HCT116 (cell line): ENCODE results near the gene DPYSL4. TPM values are rescaled to one million over a fixed set of nuclear protein-coding genes. Genes with fewer than 3 reads are reported as not detected.

Experiments
- ATAC-seq: fragments of 200-7000 bp; cut with Tn5 transposase; 2 replicates; pipeline ENCODE4 v1.9.1; 2020; ENCODE audit warnings: mild to moderate bottlenecking, moderate library complexity
- BruUV-seq: library from RNA; stranded (reverse); fragments of 400-500 nt; replicated peaks from 2 replicates; lab custom pipeline; 2021; lab: Mats Ljungman, UMichigan
- CTCF ChIA-PET: fragments of 300-600 bp; sonication (Branson Sonifier 250); formaldehyde crosslinking; loops from one replicate; lab custom pipeline; 2021; ENCODE audit warnings: antibody characterized with exemption; lab: Charles Lee
- POLR2A ChIA-PET: fragments of 300-600, 350-600 bp; sonication (Branson Sonifier 250); formaldehyde crosslinking; loops from one replicate; lab custom pipeline; 2021; ENCODE audit warnings: antibody characterized with exemption; lab: Charles Lee
- RAD21 ChIA-PET, 2 experiments: fragments of 300-600 bp; sonication (Branson Sonifier 250); formaldehyde crosslinking; loops; one replicate each; lab custom pipeline; 2023; ENCODE audit warnings: low total read pairs in 2 of 2; ENCODE audit not compliant: uncharacterized antibody in 2 of 2, unreplicated experiment in 2 of 2, low non-redundant PET in 1 of 2; lab: Charles Lee
- DNase-seq: peaks from one replicate; pipeline ENCODE4 v3.0.0-alpha.2; 2010; ENCODE audit warnings: low read depth, low spot score
- H2AFZ ChIP-seq: fragments of 200-600 bp; shearing (Covaris generic), sonication (generic); 2 replicates; pipeline ENCODE4 v1.6.1; 2017; ENCODE audit warnings: low read depth, mixed run types, mixed read lengths, antibody characterized with exemption, low read length; ENCODE audit not compliant: poor library complexity, severe bottlenecking
- H3K27ac ChIP-seq: 2 replicates; pipeline ENCODE4 v1.5.1; 2012; ENCODE audit warnings: low read depth, low read length
- H3K27me3 ChIP-seq: fragments of 200-600 bp; sonication (generic); 2 replicates; pipeline ENCODE4 v1.6.1; 2016; ENCODE audit warnings: mixed run types, low read length, mixed read lengths; ENCODE audit not compliant: insufficient read depth
- H3K36me3 ChIP-seq, 2 experiments: fragments of 200-500 bp in 1 of 2; fragments of 200-600 bp in 1 of 2; sonication (Bioruptor generic) in 1 of 2; sonication (generic) in 1 of 2; 2 replicates each; pipeline versions ENCODE4 v1.5.1 to v1.6.1; 2014 to 2016; ENCODE audit warnings: low read length in 2 of 2, inconsistent platforms in 1 of 2, mixed read lengths in 1 of 2, mixed run types in 1 of 2; ENCODE audit not compliant: insufficient read depth in 2 of 2, control insufficient read depth in 1 of 2
- H3K4me1 ChIP-seq, 2 experiments: fragments of 200-600 bp in 1 of 2; sonication (generic) in 1 of 2; 2 replicates each; pipeline versions ENCODE4 v1.5.1 to v1.6.1; 2012 to 2017; ENCODE audit warnings: low read length in 2 of 2, inconsistent platforms in 1 of 2, mild to moderate bottlenecking in 1 of 2, mixed read lengths in 1 of 2, mixed run types in 1 of 2, moderate library complexity in 1 of 2; ENCODE audit not compliant: insufficient read depth in 2 of 2, control insufficient read depth in 1 of 2
- H3K4me2 ChIP-seq: fragments of 200-600 bp; sonication (generic); 2 replicates; pipeline ENCODE4 v1.6.1; 2017; ENCODE audit warnings: mixed run types, low read length, mixed read lengths
- H3K4me3 ChIP-seq, 2 experiments: fragments of 200-600 bp in 1 of 2; sonication (generic) in 1 of 2; replicated peaks in 1 of 2; 2 replicates each; pipeline ENCODE4 v1.5.1; 2011 to 2016; ENCODE audit warnings: low read length in 2 of 2, control low read depth in 1 of 2, low read depth in 1 of 2, mild to moderate bottlenecking in 1 of 2, mixed read lengths in 1 of 2, mixed run types in 1 of 2
- H3K79me2 ChIP-seq: fragments of 200-600 bp; sonication (generic); 2 replicates; pipeline ENCODE4 v1.6.1; 2017; ENCODE audit warnings: mild to moderate bottlenecking, mixed run types, low read length, moderate library complexity, mixed read lengths; ENCODE audit not compliant: insufficient read depth
- H3K9ac ChIP-seq: fragments of 200-600 bp; sonication (generic); 2 replicates; pipeline ENCODE4 v1.6.1; 2016; ENCODE audit warnings: low read length, mixed read lengths
- H3K9me2 ChIP-seq: fragments of 200-600 bp; sonication (generic), shearing (Covaris generic); 2 replicates; pipeline ENCODE4 v1.6.1; 2017; ENCODE audit warnings: mixed run types, mild to moderate bottlenecking, moderate library complexity; ENCODE audit not compliant: insufficient read depth
- H3K9me3 ChIP-seq, 2 experiments: fragments of 200-500 bp in 1 of 2; fragments of 200-600 bp in 1 of 2; sonication (Bioruptor generic) in 1 of 2; sonication (generic) in 1 of 2; 2 replicates each; pipeline ENCODE4 v1.6.1; 2014 to 2017; ENCODE audit warnings: low read length in 2 of 2, mixed read lengths in 2 of 2, inconsistent platforms in 1 of 2, low read depth in 1 of 2, mild to moderate bottlenecking in 1 of 2, mixed run types in 1 of 2, moderate library complexity in 1 of 2; ENCODE audit not compliant: control insufficient read depth in 1 of 2, insufficient read depth in 1 of 2
- H4K20me1 ChIP-seq: fragments of 200-600 bp; sonication (generic), shearing (Covaris generic); 2 replicates; pipeline ENCODE4 v1.6.1; 2017; ENCODE audit warnings: mixed run types, mild to moderate bottlenecking, moderate library complexity; ENCODE audit not compliant: insufficient read depth
- CEBPB ChIP-seq: IDR thresholded peaks from 2 replicates; pipeline ENCODE4 v1.6.1; 2012; ENCODE audit warnings: low read depth
- EGR1 ChIP-seq: IDR thresholded peaks from 2 replicates; pipeline ENCODE4 v1.6.1; 2012; ENCODE audit warnings: low read depth
- EZH2 ChIP-seq: fragments of 200-600 bp; sonication (generic); IDR thresholded peaks from 2 replicates; pipeline ENCODE4 v1.6.1; 2017; ENCODE audit warnings: antibody characterized with exemption, mixed run types
- FOSL1 ChIP-seq: IDR thresholded peaks from 2 replicates; pipeline ENCODE4 v1.6.1; 2012; ENCODE audit warnings: low read depth
- POLR2AphosphoS5 ChIP-seq: IDR thresholded peaks from 2 replicates; pipeline ENCODE4 v1.6.1; 2011; ENCODE audit warnings: mild to moderate bottlenecking, low read depth, low read length, moderate library complexity
- SIN3A ChIP-seq: IDR thresholded peaks from 2 replicates; pipeline ENCODE4 v1.6.1; 2012; ENCODE audit warnings: low read depth
- SRF ChIP-seq: IDR thresholded peaks from 2 replicates; pipeline ENCODE4 v1.6.1; 2012; ENCODE audit warnings: low read depth
- ZBTB33 ChIP-seq: IDR thresholded peaks from 2 replicates; pipeline ENCODE4 v1.6.1; 2011; ENCODE audit warnings: mild to moderate bottlenecking, low read length, moderate library complexity; ENCODE audit not compliant: insufficient replicate concordance; ENCODE audit errors: extremely low read depth
- ZFX ChIP-seq: fragments of 450-650 bp; IDR thresholded peaks from 2 replicates; pipeline ENCODE4 v1.6.1; 2017
- ZNF274 ChIP-seq: fragments of 200-500 bp; sonication (Bioruptor generic); IDR thresholded peaks from 2 replicates; pipeline ENCODE4 v1.6.1; 2014; ENCODE audit warnings: mild to moderate bottlenecking, low read depth, low read length, inconsistent platforms
- intact Hi-C: fragments of 100-400 bp; cut with micrococcal nuclease; formaldehyde crosslinking; loops from 2 replicates; pipeline ENCODE4 v1.10.0; 2022
- total RNA-seq: library from RNA; stranded (reverse); gene quantifications from one replicate; pipeline ENCODE4 v1.2.1, GENCODE V29; 2021; ENCODE audit not compliant: unreplicated experiment

DPYSL4 gene
- total RNA-seq, 1 experiment from 2014 or later: 5.4 TPM

GRCh38 chr10:132198068-132198370 lies 11.3 kb downstream of the DPYSL4 start:
- ChIA-PET POLR2A (no interaction called here), CTCF (no interaction called here), RAD21 (no interaction called here)
- Histone ChIP-seq H3K9me3 (no peaks in the 10 kb centered on the region), H2AFZ (no peak overlapping the region), H3K4me3 (no peak overlapping the region), H3K27ac (no peak overlapping the region), H3K9ac (no peak overlapping the region), H3K4me1 (no peaks in the 10 kb centered on the region), H3K36me3 (no peaks in the 10 kb centered on the region), H3K4me2 (no peak overlapping the region), H3K27me3 (no peaks in the 10 kb centered on the region), H3K79me2 (no peaks in the 10 kb centered on the region), H3K9me2 (no peaks in the 10 kb centered on the region), H4K20me1 (no peaks in the 10 kb centered on the region)
- DNase-seq (no peak), ATAC-seq (no peak)
- BruUV-seq: no TSS peak
- intact Hi-C loops: no loop called here
- TF ChIP-seq ZBTB33 (no peak), EGR1 (no peak), ZNF274 (no peak), POLR2AphosphoS5 (no peak), ZFX (no peak), EZH2 (no peak), SIN3A (no peak), FOSL1 (no peak)

GRCh38 chr10:132198381-132199181 lies 11.8 kb downstream of the DPYSL4 start:
- no peak overlapping the region for H2AFZ ChIP-seq
- H3K9ac ChIP-seq: no peak overlapping the region
- TF ChIP-seq POLR2AphosphoS5: no peak
- no peak for TF ChIP-seq SRF
- no peak for TF ChIP-seq CEBPB
- no peaks in the 10 kb centered on the region for H3K36me3 ChIP-seq
- no peaks in the 10 kb centered on the region for H3K27me3 ChIP-seq
- no peak for DNase-seq
- no peaks in the 10 kb centered on the region for H3K9me2 ChIP-seq
- no peaks in the 10 kb centered on the region for H3K9me3 ChIP-seq
- ChIA-PET RAD21 (no interaction called here), POLR2A (no interaction called here), CTCF (no interaction called here)
- H3K79me2 ChIP-seq: no peaks in the 10 kb centered on the region
- H3K4me3 ChIP-seq: no peak overlapping the region
- H3K4me2 ChIP-seq: no peak overlapping the region
- no peak overlapping the region for H3K27ac ChIP-seq
- intact Hi-C loops: no loop called here
- H4K20me1 ChIP-seq: no peaks in the 10 kb centered on the region
- no peaks in the 10 kb centered on the region for H3K4me1 ChIP-seq
- BruUV-seq: no TSS peak
- no peak for ATAC-seq
